MM.1S (cell line): ENCODE data around the gene RCC2.

Source experiments
- DNase-seq: peaks from one replicate; pipeline ENCODE4 v3.0.0-alpha.2; 2015
- H2AFZ ChIP-seq: fragments of 300-600 bp; sonication (generic); 2 replicates; pipeline ENCODE4 v1.6.0; 2016; ENCODE audit warnings: antibody characterized with exemption, low read length
- H3F3A ChIP-seq: fragments of 300-600 bp; sonication (generic); 2 replicates; pipeline ENCODE4 v1.6.1; 2016; ENCODE audit warnings: mild to moderate bottlenecking, antibody characterized with exemption, low read length, moderate library complexity, mixed read lengths; ENCODE audit not compliant: insufficient read depth
- H3K27ac ChIP-seq: fragments of 300-600 bp; sonication (generic); 2 replicates; pipeline ENCODE4 v1.5.1; 2016; ENCODE audit warnings: mild to moderate bottlenecking, low read length
- H3K27me3 ChIP-seq: fragments of 300-600 bp; sonication (generic); replicated peaks from 2 replicates; pipeline ENCODE4 v1.6.0; 2016; ENCODE audit warnings: low read length; ENCODE audit not compliant: insufficient read depth
- H3K36me3 ChIP-seq: fragments of 300-600 bp; sonication (generic); replicated peaks from 2 replicates; pipeline ENCODE4 v1.6.1; 2016; ENCODE audit warnings: mild to moderate bottlenecking, low read length, mixed read lengths; ENCODE audit not compliant: insufficient read depth
- H3K4me1 ChIP-seq: fragments of 300-600 bp; sonication (generic); 2 replicates; pipeline ENCODE4 v1.6.1; 2016; ENCODE audit warnings: low read length, mixed read lengths
- H3K4me2 ChIP-seq: fragments of 300-600 bp; sonication (generic); 2 replicates; pipeline ENCODE4 v1.6.0; 2016; ENCODE audit warnings: low read depth, low read length
- H3K4me3 ChIP-seq: fragments of 300-600 bp; sonication (generic); 2 replicates; pipeline ENCODE4 v1.5.1; 2016; ENCODE audit warnings: low read length, mixed read lengths
- H3K79me2 ChIP-seq: fragments of 300-600 bp; sonication (generic); 2 replicates; pipeline ENCODE4 v1.6.1; 2016; ENCODE audit warnings: mixed run types, low read length, mixed read lengths
- H3K9ac ChIP-seq: fragments of 300-600 bp; sonication (generic); 2 replicates; pipeline ENCODE4 v1.6.1; 2016; ENCODE audit warnings: low read length, mixed read lengths
- H3K9me2 ChIP-seq: fragments of 300-600 bp; sonication (generic); replicated peaks from 2 replicates; pipeline ENCODE4 v1.6.1; 2016; ENCODE audit warnings: mild to moderate bottlenecking, low read length, mixed read lengths; ENCODE audit not compliant: insufficient read depth
- H3K9me3 ChIP-seq: fragments of 300-600 bp; sonication (generic); replicated peaks from 2 replicates; pipeline ENCODE4 v1.6.1; 2016; ENCODE audit warnings: mild to moderate bottlenecking, low read length, mixed read lengths; ENCODE audit not compliant: insufficient read depth
- H4K20me1 ChIP-seq: fragments of 300-600 bp; sonication (generic); 2 replicates; pipeline ENCODE4 v1.6.1; 2016; ENCODE audit warnings: mild to moderate bottlenecking, low read length, moderate library complexity, mixed read lengths; ENCODE audit not compliant: insufficient read depth
- CTCF ChIP-seq: fragments of 300-600 bp; sonication (generic); IDR thresholded peaks from 2 replicates; pipeline ENCODE4 v1.5.1; 2016; ENCODE audit warnings: antibody characterized with exemption, low read length, mixed read lengths
- EZH2 ChIP-seq: fragments of 300-600 bp; sonication (generic); optimal IDR thresholded peaks from 2 replicates; pipeline ENCODE3; 2017; ENCODE audit warnings: low read depth, mild to moderate bottlenecking, antibody characterized with exemption, low read length, mixed read lengths
- EZH2phosphoT487 ChIP-seq: fragments of 300-600 bp; sonication (generic); IDR thresholded peaks from 2 replicates; pipeline ENCODE4 v1.6.1; 2018; ENCODE audit warnings: antibody characterized with exemption, low read length

RCC2 gene

GRCh38 chr1:17372955-17373354, 66.5 kb downstream of the RCC2 start:
- Histone ChIP-seq H3K36me3 (no peaks in the 10 kb centered on the region), H3K9ac (no peak overlapping the region)
- DNase-seq, result no peak

GRCh38 chr1:17371896-17372295, 67.6 kb downstream of the RCC2 start, which contains the start of gene PADI6:
TSS of gene PADI6 (plus strand) at chr1:17372196. CDS start at chr1:17372246, 50 bp downstream.
- DNase-seq, result no peak
- Histone ChIP-seq H4K20me1 (no peaks in the 10 kb centered on the region), H3K4me2 (no peak within 1 kb of the TSS), H3K27me3 (peaks cover 94% of the 10 kb centered on the region), H3K36me3 (no peaks in the 10 kb centered on the region), H3K27ac (no peak within 1 kb of the TSS), H3K9me2 (no peaks in the 10 kb centered on the region), H2AFZ (no peak within 1 kb of the TSS), H3K4me3 (no peak within 1 kb of the TSS), H3K4me1 (no peaks in the 10 kb centered on the region), H3K79me2 (no peaks in the 10 kb centered on the region), H3K9me3 (no peaks in the 10 kb centered on the region), H3F3A (no peaks in the 10 kb centered on the region), H3K9ac (no peak within 1 kb of the TSS)
- TF ChIP-seq CTCF (no peak), EZH2 (no peak), EZH2phosphoT487 (no peak)

More at GRCh38 chr1:17372955-17373354, 66.5 kb downstream of the RCC2 start:
- no peaks in the 10 kb centered on the region for H4K20me1 ChIP-seq
- no peaks in the 10 kb centered on the region for H3K9me2 ChIP-seq
- H2AFZ ChIP-seq, result no peak overlapping the region
- H3K4me3 ChIP-seq, result no peak overlapping the region
- H3K9me3 ChIP-seq, result no peaks in the 10 kb centered on the region
- no peak overlapping the region for H3K27ac ChIP-seq
- H3K4me2 ChIP-seq, result no peak overlapping the region
- no peaks in the 10 kb centered on the region for H3K4me1 ChIP-seq
- TF ChIP-seq EZH2 (no peak), CTCF (no peak), EZH2phosphoT487 (no peak)
- peaks cover 94% of the 10 kb centered on the region for H3K27me3 ChIP-seq
- H3K79me2 ChIP-seq, result no peaks in the 10 kb centered on the region
- H3F3A ChIP-seq, result no peaks in the 10 kb centered on the region

DNA sequence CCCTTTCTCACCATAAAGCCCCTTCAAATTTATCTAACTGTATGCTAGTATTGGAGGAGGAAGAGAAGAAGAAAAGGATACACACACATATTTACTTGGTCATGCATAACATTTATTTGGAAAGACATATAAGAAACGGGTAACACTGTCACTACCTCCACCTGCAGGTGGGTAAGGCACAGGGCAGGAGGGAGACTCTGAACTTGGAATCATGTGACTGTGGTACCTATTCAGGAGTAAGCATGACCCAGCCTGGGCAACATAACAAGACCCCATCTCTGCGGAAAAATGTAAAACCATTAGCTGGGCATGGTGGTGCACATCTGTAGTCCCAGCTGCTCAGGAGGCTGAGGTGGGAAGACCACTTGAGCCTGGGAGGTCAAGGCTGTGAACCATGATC, 68.9 kb downstream of the RCC2 start:
- no peak overlapping the region for H3K4me3 ChIP-seq
- TF ChIP-seq EZH2 (no peak), EZH2phosphoT487 (no peak), CTCF (peak; percentile 35)
- no peaks in the 10 kb centered on the region for H3K4me1 ChIP-seq
- no peaks in the 10 kb centered on the region for H3K9me3 ChIP-seq
- H2AFZ ChIP-seq, result no peak overlapping the region
- H3K79me2 ChIP-seq, result no peaks in the 10 kb centered on the region
- H3K36me3 ChIP-seq, result no peaks in the 10 kb centered on the region
- peaks cover 94% of the 10 kb centered on the region for H3K27me3 ChIP-seq
- H4K20me1 ChIP-seq, result no peaks in the 10 kb centered on the region
- no peak overlapping the region for H3K27ac ChIP-seq
- H3K4me2 ChIP-seq, result no peak overlapping the region
- DNase-seq, result no peak
- no peaks in the 10 kb centered on the region for H3K9me2 ChIP-seq
- H3K9ac ChIP-seq, result no peak overlapping the region
- H3F3A ChIP-seq, result no peaks in the 10 kb centered on the region

DNA sequence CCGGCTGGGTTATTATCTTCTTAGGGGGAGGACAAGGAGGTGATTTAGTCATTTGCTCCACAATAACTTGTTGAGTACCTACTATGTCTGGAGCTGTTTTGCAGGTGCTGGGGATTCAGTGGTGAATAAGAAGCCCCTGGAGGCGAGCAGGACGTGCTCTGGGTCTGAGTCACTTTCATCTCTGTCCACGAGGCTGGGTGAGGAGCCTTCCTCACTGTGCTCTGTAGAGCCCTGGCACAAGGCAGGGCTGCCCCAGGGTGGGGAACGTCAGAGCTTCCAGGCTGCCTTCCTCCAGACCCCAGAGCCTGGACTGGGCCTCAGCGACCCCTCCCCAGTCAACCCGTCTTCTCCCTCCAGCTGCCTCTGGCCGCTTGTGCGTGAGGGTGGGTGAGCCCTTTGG, 70.0 kb downstream of the RCC2 start:
- DNase-seq, result no peak

More for the DNA sequence above, 70.0 kb downstream of the RCC2 start:
- Histone ChIP-seq H3K4me2 (no peak overlapping the region), H3K9me3 (no peaks in the 10 kb centered on the region), H3K79me2 (no peaks in the 10 kb centered on the region), H3K27me3 (peaks cover 93% of the 10 kb centered on the region), H3K36me3 (no peaks in the 10 kb centered on the region), H3F3A (no peaks in the 10 kb centered on the region), H3K9me2 (no peaks in the 10 kb centered on the region), H3K9ac (no peak overlapping the region), H2AFZ (no peak overlapping the region), H3K4me1 (no peaks in the 10 kb centered on the region), H3K27ac (no peak overlapping the region), H3K4me3 (no peak overlapping the region), H4K20me1 (no peaks in the 10 kb centered on the region)
- TF ChIP-seq EZH2phosphoT487, result no peak
- TF ChIP-seq CTCF, result no peak
- no peak for TF ChIP-seq EZH2
